Neural cell (in vitro differentiated cells): ENCODE measurements around the gene ARNT2. TPM values are rescaled to one million over a fixed set of nuclear protein-coding genes. Genes with fewer than 3 reads are reported as not detected.

ENCODE experiments used
- H2AFZ ChIP-seq: fragments of 200-600, 300-800 bp; sonication (generic), shearing (Covaris generic); 2 replicates; pipeline ENCODE4 v1.6.0; 2014; ENCODE audit warnings: low read depth, mild to moderate bottlenecking, antibody characterized with exemption, low read length, moderate library complexity
- H3F3A ChIP-seq: fragments of 200-600 bp; shearing (Covaris generic); 2 replicates; pipeline ENCODE4 v1.6.1; 2016; ENCODE audit warnings: mild to moderate bottlenecking, moderate library complexity, mixed read lengths, antibody characterized with exemption, low read length; ENCODE audit not compliant: insufficient read depth, poor library complexity, severe bottlenecking
- H3K27ac ChIP-seq: fragments of 200-600, 300-800 bp; sonication (generic), shearing (Covaris generic); 2 replicates; pipeline ENCODE4 v1.5.1; 2014; ENCODE audit warnings: mild to moderate bottlenecking, low read length, moderate library complexity
- H3K27me3 ChIP-seq: fragments of 300-800, 200-600 bp; sonication (generic), shearing (Covaris generic); 2 replicates; pipeline ENCODE4 v1.6.0; 2014; ENCODE audit warnings: mild to moderate bottlenecking, low read depth, low read length, moderate library complexity; ENCODE audit not compliant: insufficient read depth
- H3K36me3 ChIP-seq: fragments of 300-800, 200-600 bp; sonication (generic), shearing (Covaris generic); 2 replicates; pipeline ENCODE4 v1.5.1; 2014; ENCODE audit warnings: mild to moderate bottlenecking, antibody characterized with exemption, low read length, moderate library complexity; ENCODE audit not compliant: insufficient read depth
- H3K4me2 ChIP-seq: fragments of 300-800, 200-600 bp; sonication (generic), shearing (Covaris generic); 2 replicates; pipeline ENCODE4 v1.6.0; 2014; ENCODE audit warnings: mild to moderate bottlenecking, low read length
- H3K4me3 ChIP-seq: fragments of 300-800, 200-600 bp; sonication (generic), shearing (Covaris generic); 2 replicates; pipeline ENCODE4 v1.5.1; 2014; ENCODE audit warnings: mild to moderate bottlenecking, low read length, moderate library complexity
- H3K79me2 ChIP-seq: fragments of 200-600 bp; shearing (Covaris generic); replicated peaks from 2 replicates; pipeline ENCODE4 v1.6.0; 2014; ENCODE audit warnings: mild to moderate bottlenecking, low read length, moderate library complexity; ENCODE audit not compliant: insufficient read depth
- H3K9ac ChIP-seq: fragments of 300-800, 200-600 bp; sonication (generic), shearing (Covaris generic); 2 replicates; pipeline ENCODE4 v1.6.1; 2016; ENCODE audit warnings: mild to moderate bottlenecking, low read length, mixed read lengths
- H3K9me2 ChIP-seq: fragments of 200-600 bp; shearing (Covaris generic); 2 replicates; pipeline ENCODE4 v1.6.1; 2016; ENCODE audit warnings: mild to moderate bottlenecking, low read length, mixed read lengths; ENCODE audit not compliant: insufficient read depth
- H3K9me3 ChIP-seq: fragments of 200-600, 300-800 bp; sonication (generic), shearing (Covaris generic); 2 replicates; pipeline ENCODE4 v1.6.1; 2016; ENCODE audit warnings: mild to moderate bottlenecking, mixed run types, low read length, moderate library complexity, mixed read lengths
- H4K20me1 ChIP-seq: fragments of 200-600 bp; shearing (Covaris generic); 2 replicates; pipeline ENCODE4 v1.6.1; 2016; ENCODE audit warnings: mild to moderate bottlenecking, mixed run types; ENCODE audit not compliant: insufficient read depth
- EP300 ChIP-seq: fragments of 450-650 bp; conservative IDR thresholded peaks from 2 replicates; pipeline ENCODE4 v1.6.1; 2014; ENCODE audit warnings: antibody characterized with exemption, mild to moderate bottlenecking, moderate library complexity; ENCODE audit not compliant: poor library complexity, severe bottlenecking
- EZH2 ChIP-seq: fragments of 200-600, 300-800 bp; shearing (Covaris generic), sonication (generic); IDR thresholded peaks from 2 replicates; pipeline ENCODE4 v1.6.1; 2014; ENCODE audit warnings: antibody characterized with exemption, low read length, borderline replicate concordance, mild to moderate bottlenecking; ENCODE audit not compliant: insufficient read depth, poor library complexity, severe bottlenecking
- MXI1 ChIP-seq: fragments of 450-650 bp; conservative IDR thresholded peaks from 2 replicates; pipeline ENCODE4 v1.6.1; 2014; ENCODE audit warnings: antibody characterized with exemption, mild to moderate bottlenecking; ENCODE audit not compliant: poor library complexity, severe bottlenecking
- POLR2AphosphoS5 ChIP-seq: IDR thresholded peaks from 2 replicates; pipeline ENCODE4 v1.6.1; 2012
- RAD21 ChIP-seq: fragments of 450-650 bp; conservative IDR thresholded peaks from 2 replicates; pipeline ENCODE4 v1.6.1; 2014; ENCODE audit warnings: antibody characterized with exemption, mild to moderate bottlenecking, moderate library complexity
- SMC3 ChIP-seq: fragments of 450-650 bp; conservative IDR thresholded peaks from 2 replicates; pipeline ENCODE4 v1.6.1; 2014; ENCODE audit warnings: antibody characterized with exemption, mild to moderate bottlenecking, moderate library complexity; ENCODE audit not compliant: poor library complexity
- TAF1 ChIP-seq: IDR thresholded peaks from 2 replicates; pipeline ENCODE4 v1.6.1; 2012; ENCODE audit warnings: low read depth
- polyA plus RNA-seq: library from polyadenylated mRNA; depleted of rRNA; stranded (reverse); fragments of >200 nt; gene quantifications from 2 replicates; pipeline ENCODE4 v1.2.3, GENCODE V29; 2014
- TF ChIP-seq, protein P1 (sequence below): fragments of 450-650 bp; IDR thresholded peaks from 2 replicates; pipeline ENCODE4 v1.5.1; 2014; ENCODE audit warnings: antibody characterized with exemption, mild to moderate bottlenecking, moderate library complexity; ENCODE audit not compliant: poor library complexity, severe bottlenecking
- TF ChIP-seq, protein P2 (sequence below): IDR thresholded peaks from 2 replicates; pipeline ENCODE4 v1.6.1; 2012; ENCODE audit warnings: borderline replicate concordance

The ARNT2 gene
- polyA plus RNA-seq, 1 donor from 2014 or later: 41.2 TPM

DNA sequence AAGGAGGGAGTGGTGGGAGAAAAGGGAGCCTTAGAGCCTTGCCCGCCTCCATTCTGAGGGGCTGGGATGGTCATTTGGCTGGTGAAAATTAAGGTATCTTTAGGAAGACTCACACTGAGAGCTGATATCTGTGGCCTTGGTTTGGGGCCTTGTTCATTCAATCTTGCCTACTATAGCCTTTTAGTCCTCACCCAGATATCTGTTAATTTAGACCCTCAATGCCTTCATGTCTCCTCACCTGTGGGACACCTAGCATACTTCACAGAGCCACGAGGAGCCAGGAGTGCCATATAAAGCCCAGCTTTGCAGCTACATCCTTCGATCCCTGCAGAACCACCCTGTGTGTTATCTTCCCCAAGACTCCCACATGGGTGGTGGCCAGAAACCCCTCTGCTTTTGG lies 4.7 kb upstream of the ARNT2 start:
- Histone ChIP-seq H4K20me1 (no peaks in the 10 kb centered on the region), H3K9ac (no peak overlapping the region), H3K36me3 (no peaks in the 10 kb centered on the region), H3K27ac (no peak overlapping the region), H3K79me2 (peaks cover 3% of the 10 kb centered on the region), H2AFZ (no peak overlapping the region), H3K4me3 (no peak overlapping the region), H3K27me3 (no peaks in the 10 kb centered on the region), H3K9me2 (no peaks in the 10 kb centered on the region), H3K4me2 (no peak overlapping the region), H3F3A (no peaks in the 10 kb centered on the region), H3K9me3 (no peaks in the 10 kb centered on the region)
- TF ChIP-seq, protein P1, sequence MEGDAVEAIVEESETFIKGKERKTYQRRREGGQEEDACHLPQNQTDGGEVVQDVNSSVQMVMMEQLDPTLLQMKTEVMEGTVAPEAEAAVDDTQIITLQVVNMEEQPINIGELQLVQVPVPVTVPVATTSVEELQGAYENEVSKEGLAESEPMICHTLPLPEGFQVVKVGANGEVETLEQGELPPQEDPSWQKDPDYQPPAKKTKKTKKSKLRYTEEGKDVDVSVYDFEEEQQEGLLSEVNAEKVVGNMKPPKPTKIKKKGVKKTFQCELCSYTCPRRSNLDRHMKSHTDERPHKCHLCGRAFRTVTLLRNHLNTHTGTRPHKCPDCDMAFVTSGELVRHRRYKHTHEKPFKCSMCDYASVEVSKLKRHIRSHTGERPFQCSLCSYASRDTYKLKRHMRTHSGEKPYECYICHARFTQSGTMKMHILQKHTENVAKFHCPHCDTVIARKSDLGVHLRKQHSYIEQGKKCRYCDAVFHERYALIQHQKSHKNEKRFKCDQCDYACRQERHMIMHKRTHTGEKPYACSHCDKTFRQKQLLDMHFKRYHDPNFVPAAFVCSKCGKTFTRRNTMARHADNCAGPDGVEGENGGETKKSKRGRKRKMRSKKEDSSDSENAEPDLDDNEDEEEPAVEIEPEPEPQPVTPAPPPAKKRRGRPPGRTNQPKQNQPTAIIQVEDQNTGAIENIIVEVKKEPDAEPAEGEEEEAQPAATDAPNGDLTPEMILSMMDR: no peak
- TF ChIP-seq TAF1: no peak
- no peak for TF ChIP-seq POLR2AphosphoS5
- TF ChIP-seq MXI1: no peak
- no peak for TF ChIP-seq RAD21
- no peak for TF ChIP-seq EZH2
- TF ChIP-seq, protein P2, sequence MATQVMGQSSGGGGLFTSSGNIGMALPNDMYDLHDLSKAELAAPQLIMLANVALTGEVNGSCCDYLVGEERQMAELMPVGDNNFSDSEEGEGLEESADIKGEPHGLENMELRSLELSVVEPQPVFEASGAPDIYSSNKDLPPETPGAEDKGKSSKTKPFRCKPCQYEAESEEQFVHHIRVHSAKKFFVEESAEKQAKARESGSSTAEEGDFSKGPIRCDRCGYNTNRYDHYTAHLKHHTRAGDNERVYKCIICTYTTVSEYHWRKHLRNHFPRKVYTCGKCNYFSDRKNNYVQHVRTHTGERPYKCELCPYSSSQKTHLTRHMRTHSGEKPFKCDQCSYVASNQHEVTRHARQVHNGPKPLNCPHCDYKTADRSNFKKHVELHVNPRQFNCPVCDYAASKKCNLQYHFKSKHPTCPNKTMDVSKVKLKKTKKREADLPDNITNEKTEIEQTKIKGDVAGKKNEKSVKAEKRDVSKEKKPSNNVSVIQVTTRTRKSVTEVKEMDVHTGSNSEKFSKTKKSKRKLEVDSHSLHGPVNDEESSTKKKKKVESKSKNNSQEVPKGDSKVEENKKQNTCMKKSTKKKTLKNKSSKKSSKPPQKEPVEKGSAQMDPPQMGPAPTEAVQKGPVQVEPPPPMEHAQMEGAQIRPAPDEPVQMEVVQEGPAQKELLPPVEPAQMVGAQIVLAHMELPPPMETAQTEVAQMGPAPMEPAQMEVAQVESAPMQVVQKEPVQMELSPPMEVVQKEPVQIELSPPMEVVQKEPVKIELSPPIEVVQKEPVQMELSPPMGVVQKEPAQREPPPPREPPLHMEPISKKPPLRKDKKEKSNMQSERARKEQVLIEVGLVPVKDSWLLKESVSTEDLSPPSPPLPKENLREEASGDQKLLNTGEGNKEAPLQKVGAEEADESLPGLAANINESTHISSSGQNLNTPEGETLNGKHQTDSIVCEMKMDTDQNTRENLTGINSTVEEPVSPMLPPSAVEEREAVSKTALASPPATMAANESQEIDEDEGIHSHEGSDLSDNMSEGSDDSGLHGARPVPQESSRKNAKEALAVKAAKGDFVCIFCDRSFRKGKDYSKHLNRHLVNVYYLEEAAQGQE: no peak
- TF ChIP-seq EP300: no peak
- no peak for TF ChIP-seq SMC3

DNA sequence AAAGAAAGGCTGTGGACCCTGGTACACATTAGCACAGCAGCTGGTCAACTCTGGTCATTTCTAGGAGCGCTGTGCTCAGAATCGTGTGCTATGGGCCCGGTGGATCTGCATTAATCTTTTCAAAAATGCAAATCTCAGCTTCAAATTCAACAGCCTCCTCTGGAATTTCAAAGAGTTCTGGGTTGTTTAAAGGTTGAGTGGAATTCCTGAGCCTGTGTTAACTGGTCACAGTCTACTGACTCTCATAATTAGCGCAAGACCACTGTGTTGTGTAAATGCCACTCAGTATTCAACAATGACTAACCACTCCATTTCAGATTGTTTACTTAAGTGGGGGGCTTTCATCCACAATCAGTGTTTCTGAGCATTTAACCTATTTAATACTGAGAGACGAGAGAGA lies 2.7 kb upstream of the ARNT2 start:
- no peaks in the 10 kb centered on the region for H4K20me1 ChIP-seq
- H2AFZ ChIP-seq: no peak overlapping the region
- no peaks in the 10 kb centered on the region for H3K36me3 ChIP-seq
- H3K79me2 ChIP-seq: peaks cover 20% of the 10 kb centered on the region
- no peaks in the 10 kb centered on the region for H3K9me3 ChIP-seq
- no peaks in the 10 kb centered on the region for H3K27me3 ChIP-seq
- no peak overlapping the region for H3K4me3 ChIP-seq
- no peak overlapping the region for H3K4me2 ChIP-seq
- no peak overlapping the region for H3K9ac ChIP-seq
- no peak overlapping the region for H3K27ac ChIP-seq
- no peaks in the 10 kb centered on the region for H3K9me2 ChIP-seq
- H3F3A ChIP-seq: no peaks in the 10 kb centered on the region
- TF ChIP-seq EP300 (no peak), POLR2AphosphoS5 (no peak), TAF1 (no peak)
- TF ChIP-seq, protein P1: no peak
